Non-pigmented ciliary epithelial cell (primary cell): ENCODE data around the gene CHST5.
A peak's percentile ranks its signal among the peaks of the same experiment; 100 is the strongest.

Experiments used
- DNase-seq: peaks from one replicate; pipeline ENCODE4 v3.0.0-alpha.2; 2010; ENCODE audit warnings: low read depth

Gene CHST5

GRCh38 chr16:75535901-75536300 lies at the start of gene CHST5:
CHST5 (minus strand) TSS chr16:75536108; CDS start chr16:75530384, 5,724 bp downstream.
- DNase-seq, result no peak

DNA sequence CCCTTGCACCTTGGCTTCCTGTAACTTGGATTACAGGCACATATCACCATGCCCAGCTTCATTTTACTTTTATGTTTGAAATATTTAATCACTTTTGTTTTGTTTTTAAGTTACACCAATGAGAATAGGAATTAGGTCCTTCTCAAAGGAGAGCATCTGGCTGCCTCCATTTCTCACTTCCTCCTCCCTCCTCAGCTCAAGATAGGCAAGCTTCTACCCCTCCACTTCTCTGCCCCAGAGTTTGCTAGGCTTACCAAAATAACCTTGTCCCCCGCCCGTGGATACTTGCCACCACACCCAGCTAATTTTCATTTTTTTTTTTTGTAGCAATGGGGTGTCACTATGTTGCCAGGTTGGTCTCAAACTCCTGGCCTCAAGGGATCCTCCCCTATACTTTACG lies 48.2 kb upstream of the CHST5 start:
- no peak for DNase-seq

DNA sequence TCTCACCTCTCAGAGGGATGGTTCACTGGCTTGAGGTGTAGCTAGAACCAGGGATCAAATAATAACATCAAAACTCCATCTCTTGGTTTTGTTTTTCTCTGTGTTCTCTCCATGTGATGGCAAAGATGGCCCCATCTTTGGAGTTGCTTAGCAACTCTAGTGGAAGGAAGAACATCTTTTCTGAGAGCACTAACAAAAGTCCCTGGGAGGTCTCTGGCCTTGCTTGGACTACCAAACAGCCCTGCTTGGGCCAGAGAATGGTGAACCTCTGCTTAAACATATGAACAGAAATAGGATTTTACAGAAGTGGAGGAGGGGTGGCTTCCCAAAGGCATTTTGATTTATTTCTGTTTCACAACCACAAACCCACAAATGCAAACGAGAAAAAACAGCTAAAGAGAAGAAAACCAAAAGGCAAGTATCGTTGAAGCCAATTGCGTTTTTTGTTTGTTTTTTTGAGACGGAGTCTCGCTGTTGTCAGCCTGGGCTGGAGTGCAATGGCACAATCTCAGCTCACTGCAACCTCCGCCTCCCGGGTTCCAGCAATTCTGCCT lies 43.5 kb upstream of the CHST5 start:
- no peak for DNase-seq

DNA sequence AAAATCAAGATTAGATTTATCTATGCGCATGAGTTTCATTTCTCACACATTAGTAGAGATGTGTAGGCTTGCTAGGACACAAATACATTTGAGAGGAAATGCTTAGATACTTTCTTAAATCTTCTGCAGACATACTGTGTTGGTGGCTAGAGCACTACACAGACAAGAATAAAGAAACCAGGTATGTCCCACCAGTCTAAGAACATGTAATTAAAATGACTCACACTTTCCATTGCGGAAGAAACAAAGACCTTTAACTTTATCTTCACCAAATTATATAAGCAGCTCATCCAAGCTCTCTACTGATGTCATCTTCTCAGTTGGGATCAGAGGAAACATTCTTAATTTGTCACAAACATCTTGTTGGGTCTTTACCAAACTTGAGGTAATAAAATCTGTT lies 42.8 kb upstream of the CHST5 start:
- no peak for DNase-seq

- DNase-seq, result no peak
These were observed 42.3 kb upstream of the CHST5 start for GRCh38 chr16:75578212-75578611.

DNA sequence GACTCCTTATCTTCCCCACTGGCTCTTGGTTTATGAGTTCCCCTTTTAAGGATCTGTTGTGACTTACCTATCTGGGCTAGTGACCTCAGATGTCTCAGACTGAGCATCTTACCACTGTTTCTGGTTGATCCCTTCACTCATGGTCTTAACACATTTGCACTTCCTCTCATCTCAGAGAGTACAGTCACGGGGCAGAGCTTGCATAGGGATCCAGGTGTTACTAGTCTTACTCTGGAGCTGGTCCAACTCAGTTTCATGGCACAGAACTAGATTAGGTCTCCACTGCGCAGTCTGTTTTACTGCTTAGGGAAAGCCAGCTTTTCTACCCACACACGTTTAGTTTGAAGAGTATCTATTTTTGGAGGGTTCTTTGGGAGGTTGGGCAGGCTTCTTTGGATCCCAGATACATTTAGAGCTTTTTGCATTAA lies 40.5 kb upstream of the CHST5 start:
- no peak for DNase-seq

- DNase-seq, result no peak
These were observed 40.0 kb upstream of the CHST5 start for GRCh38 chr16:75575958-75576357.

DNA sequence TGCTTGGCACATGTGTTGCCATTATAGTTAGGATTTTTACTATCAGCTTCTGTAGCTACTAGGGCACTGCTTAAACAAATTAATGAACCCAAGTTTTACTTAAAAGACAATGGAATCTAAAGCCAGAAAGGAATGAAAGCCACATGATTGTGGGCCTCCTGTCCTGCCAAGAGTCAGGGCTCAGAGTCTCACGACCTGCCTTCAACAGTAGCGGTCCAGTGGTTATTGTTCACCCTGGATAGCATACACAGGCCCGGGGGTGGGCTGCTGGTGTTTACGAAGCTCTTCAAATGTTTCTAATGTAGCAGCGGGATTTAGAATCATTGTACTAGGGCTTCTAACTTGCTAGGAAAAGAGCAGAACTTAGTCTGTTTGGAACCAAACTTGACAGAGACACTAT lies 38.0 kb upstream of the CHST5 start:
- no peak for DNase-seq

DNA sequence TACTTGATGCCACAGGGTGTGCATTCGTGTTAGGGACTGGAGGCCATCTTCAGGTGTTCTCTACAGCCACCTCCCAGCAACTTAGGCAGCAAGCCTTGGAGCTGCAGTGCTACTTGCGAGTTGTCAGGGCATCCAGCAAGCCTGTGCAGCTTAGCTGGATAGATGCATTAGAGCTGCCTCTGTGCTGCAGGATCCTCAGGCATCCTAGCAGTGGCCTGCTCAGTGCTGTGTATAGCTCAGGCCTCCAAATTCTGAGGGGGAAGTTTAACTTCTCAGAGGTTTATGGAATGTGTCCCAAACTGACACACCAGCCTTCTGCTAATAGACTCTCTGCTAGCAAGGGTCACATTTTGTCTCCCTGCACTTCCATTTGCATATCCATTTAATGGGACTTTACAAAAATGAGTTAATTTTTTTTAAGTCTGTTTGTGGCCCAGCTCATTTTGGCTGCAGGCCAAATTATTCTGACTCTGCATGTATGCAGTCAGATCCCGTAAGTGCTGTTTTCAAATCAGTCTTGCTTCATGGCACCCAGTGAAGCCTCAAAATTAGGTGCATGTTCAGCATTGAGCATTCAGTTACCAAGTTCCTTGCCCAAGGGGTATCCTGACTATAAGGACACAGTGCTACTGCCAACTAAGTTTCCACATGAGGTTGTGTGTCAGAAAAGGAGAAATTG lies 37.1 kb upstream of the CHST5 start:
- DNase-seq, result no peak

- DNase-seq, result no peak
These were observed 34.6 kb upstream of the CHST5 start for GRCh38 chr16:75570396-75571065.

DNA sequence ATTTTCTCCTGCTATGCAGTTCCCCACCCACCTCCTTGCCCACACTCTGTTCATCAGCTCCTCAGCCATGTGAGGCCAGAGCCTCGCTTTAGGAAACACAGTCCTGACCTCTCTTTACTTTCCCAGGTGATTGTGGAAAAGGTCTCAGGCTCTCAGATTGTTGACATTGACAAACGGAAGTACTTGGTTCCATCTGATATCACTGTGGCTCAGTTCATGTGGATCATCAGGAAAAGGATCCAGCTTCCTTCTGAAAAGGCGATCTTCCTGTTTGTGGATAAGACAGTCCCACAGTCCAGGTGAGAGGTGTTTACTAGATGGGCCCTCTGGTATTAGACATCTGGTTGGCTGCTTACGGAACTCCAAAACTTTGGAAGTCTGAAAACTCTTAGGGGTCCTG lies 32.0 kb upstream of the CHST5 start:
- no peak for DNase-seq

- DNase-seq, result no peak
These were observed 30.9 kb upstream of the CHST5 start for GRCh38 chr16:75566758-75567255.

DNA sequence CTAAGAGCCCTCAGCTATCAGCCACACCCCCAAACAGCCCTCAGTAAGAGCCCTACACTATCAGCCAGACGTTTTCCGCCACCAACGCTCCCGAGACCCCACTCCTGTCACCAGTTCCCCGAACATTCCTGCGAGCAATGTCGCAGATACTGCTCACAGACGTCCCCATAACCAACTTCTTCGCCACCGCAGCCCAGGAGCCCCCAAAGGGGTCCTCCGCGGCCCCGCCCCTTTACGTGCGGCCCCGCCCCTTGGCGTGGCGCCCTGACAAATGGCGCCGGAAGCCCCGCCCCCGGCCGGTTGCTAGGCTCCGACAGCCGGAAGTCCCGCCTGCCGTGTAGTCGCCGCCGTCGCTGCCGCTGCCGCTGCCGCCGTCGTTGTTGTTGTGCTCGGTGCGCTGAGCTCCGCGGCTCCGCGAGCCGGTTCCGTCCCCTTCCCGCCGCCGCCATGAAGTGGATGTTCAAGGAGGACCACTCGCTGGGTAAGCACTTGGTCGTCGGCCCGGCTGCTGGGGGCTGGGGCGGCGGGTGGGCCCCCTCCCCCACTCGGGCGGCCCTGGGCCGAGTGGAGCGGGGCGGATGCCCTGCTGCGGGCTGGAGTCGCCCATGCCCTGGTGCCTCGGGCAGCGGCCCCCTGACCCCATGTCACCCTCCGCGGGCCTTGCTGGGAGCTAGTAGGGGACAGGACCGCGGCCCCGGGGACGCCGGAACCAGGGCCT lies 30.3 kb upstream of the CHST5 start, which contains the start of gene GABARAPL2:
TSS of gene GABARAPL2 (plus strand) at position 340 of the 718 bp plus-strand sequence. CDS start at position 448, 108 bp downstream.
- no peak for DNase-seq

GRCh38 chr16:75565640-75566039 lies 29.7 kb upstream of the CHST5 start:
- DNase-seq, result no peak

- no peak for DNase-seq
These were observed 23.9 kb upstream of the CHST5 start for GRCh38 chr16:75559564-75560372.

DNA sequence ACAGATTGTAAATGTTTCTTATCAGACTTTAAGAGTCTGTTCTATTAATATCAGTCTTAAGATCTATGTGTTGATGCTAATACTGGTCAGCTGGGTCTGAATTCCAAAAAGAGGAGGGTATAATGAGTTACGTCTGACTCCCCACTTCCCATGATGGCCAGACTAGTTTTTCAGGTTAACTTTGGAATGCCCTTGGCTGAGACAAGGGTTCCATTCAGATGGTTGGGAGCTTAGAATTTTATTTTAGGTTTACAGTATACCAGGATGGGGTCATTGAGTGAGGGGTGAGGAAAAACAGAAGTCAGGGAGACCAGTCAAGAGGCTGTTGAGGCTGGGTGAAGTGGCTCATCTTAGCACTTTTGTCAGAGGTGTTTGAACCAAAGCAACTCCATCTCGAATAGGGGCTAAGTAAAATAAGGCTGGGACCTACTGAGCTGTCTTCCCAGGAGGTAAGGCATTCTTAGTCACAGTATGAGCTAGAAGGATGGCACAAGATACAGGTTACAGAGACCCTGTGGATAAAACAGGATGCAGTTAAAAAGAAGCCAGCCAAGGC lies 23.0 kb upstream of the CHST5 start:
- no peak for DNase-seq

DNA sequence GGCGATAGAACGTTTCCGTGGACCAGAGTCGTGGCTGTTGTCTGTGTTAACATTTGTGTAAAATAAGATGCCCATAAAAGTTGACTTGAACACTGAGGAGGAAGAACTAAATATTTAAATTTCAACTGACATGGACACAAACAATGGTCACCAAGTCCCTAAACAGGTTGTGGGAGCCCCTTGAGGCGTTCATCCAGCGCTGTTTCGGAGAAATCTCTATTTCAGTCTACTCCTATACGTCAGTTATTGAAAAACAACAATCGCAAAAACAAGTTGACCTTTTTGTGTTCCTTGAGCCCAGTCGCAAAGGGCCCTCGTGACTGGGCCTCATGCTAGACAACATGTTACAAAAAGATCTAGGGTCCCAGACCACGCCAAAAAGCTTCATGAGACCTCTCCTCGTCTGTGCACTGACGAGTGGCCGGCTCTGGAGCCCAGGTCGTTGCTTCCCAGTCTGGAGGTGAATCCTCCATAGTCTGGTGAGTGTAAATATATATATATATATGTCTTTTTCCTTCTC lies 20.6 kb upstream of the CHST5 start:
- DNase-seq, result no peak

- DNase-seq, result peak; percentile 69
These were observed 20.0 kb upstream of the CHST5 start, which contains the start of gene TMEM231 for GRCh38 chr16:75555707-75556430. TMEM231 (minus strand) TSS chr16:75556252; CDS start chr16:75556209, 43 bp downstream.

- peak; percentile 56 for DNase-seq
These were observed 19.4 kb upstream of the CHST5 start for GRCh38 chr16:75555213-75555706.

- DNase-seq, result no peak
These were observed 17.0 kb upstream of the CHST5 start for GRCh38 chr16:75552951-75553350.
